ENCODE results near the gene PARM1.

DNA sequence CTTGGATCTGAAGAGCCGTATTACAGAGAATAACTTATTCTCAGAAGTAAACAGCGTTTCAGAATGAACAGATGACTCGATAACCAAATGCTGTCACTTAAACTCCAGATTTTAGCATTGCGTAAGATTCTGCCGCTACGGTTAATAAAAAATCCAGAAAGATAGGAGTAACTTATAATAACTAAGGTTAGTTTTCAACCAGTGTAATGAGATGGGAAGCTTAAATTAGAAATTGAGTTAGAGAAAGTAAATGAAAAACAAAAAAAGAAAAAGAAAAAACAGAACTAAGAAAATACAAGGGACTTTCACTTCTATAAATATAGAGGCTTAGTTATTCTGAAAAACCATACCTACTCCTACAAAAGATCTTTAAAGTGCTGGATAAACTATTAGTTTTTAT, 13.1 kb upstream of the PARM1 start:
- TF ChIP-seq, protein P1, sequence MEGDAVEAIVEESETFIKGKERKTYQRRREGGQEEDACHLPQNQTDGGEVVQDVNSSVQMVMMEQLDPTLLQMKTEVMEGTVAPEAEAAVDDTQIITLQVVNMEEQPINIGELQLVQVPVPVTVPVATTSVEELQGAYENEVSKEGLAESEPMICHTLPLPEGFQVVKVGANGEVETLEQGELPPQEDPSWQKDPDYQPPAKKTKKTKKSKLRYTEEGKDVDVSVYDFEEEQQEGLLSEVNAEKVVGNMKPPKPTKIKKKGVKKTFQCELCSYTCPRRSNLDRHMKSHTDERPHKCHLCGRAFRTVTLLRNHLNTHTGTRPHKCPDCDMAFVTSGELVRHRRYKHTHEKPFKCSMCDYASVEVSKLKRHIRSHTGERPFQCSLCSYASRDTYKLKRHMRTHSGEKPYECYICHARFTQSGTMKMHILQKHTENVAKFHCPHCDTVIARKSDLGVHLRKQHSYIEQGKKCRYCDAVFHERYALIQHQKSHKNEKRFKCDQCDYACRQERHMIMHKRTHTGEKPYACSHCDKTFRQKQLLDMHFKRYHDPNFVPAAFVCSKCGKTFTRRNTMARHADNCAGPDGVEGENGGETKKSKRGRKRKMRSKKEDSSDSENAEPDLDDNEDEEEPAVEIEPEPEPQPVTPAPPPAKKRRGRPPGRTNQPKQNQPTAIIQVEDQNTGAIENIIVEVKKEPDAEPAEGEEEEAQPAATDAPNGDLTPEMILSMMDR (IDR thresholded peaks at IDR 0.05; ENCODE audit: poor library complexity) = no peak
- no peak for TF ChIP-seq EZH2phosphoT487 (IDR thresholded peaks at IDR 0.05; ENCODE audit: low read depth, severe bottlenecking, unreplicated experiment)

All from hepatocyte (in vitro differentiated cells).